Urinary bladder (tissue), 4 donors: ENCODE measurements around the gene CLMP. TPM values are rescaled to one million over a fixed set of nuclear protein-coding genes. Genes with fewer than 3 reads are reported as not detected.

Experiments used
- DNase-seq: peaks from one replicate; pipeline ENCODE4 v3.0.0-alpha.2; 2015; ENCODE audit errors: extremely low spot score
- H3K27ac ChIP-seq: one replicate; pipeline ENCODE4 v1.5.1; 2013; ENCODE audit warnings: low read depth, mild to moderate bottlenecking, moderate library complexity
- H3K36me3 ChIP-seq: one replicate; pipeline ENCODE4 v1.6.1; 2013; ENCODE audit warnings: mild to moderate bottlenecking, moderate library complexity; ENCODE audit not compliant: insufficient read depth
- H3K4me1 ChIP-seq: one replicate; pipeline ENCODE4 v1.6.1; 2013; ENCODE audit warnings: mild to moderate bottlenecking, moderate library complexity; ENCODE audit not compliant: insufficient read depth
- H3K4me3 ChIP-seq: one replicate; pipeline ENCODE4 v1.5.1; 2013; ENCODE audit warnings: low read depth, low read length
- WGBS: extraction: QIAGEN DNeasy Blood & Tissue Kit; methylation state at CpG from one replicate; pipeline ENCODE4 v1.1.7; 2013; 5-methylcytosine and 5-hydroxymethylcytosine counted together
- polyA plus RNA-seq: library from polyadenylated mRNA; stranded (reverse); fragments of 200-250 nt; gene quantifications from one replicate; pipeline ENCODE4 v1.2.3, GENCODE V29; 2013
- small RNA-seq: library from RNA; depleted of rRNA; stranded (forward); fragments of <200 nt; gene quantifications from one replicate; pipeline ENCODE3, GENCODE V24; 2014
- total RNA-seq: library from RNA; depleted of rRNA; stranded (reverse); fragments of >200 nt; gene quantifications from one replicate; pipeline ENCODE4 v1.2.3, GENCODE V29; 2014
- donor health status: healthy with polysubstance abuse.
- donor health status: healthy.

Gene CLMP
- total and polyA plus RNA-seq, 2 donors: 41.0 to 46.0 TPM

GRCh38 chr11:123046473-123047259, 148.4 kb downstream of the CLMP start:
- Histone ChIP-seq H3K4me3 (no peak overlapping the region), H3K27ac (no peak overlapping the region), H3K4me1 (no peaks in the 10 kb centered on the region), H3K36me3 (no peaks in the 10 kb centered on the region)
- WGBS: 92% methylated on average over 5 of the region's 5 CpGs
- no peak for DNase-seq

- Histone ChIP-seq H3K27ac (no peak overlapping the region), H3K36me3 (no peaks in the 10 kb centered on the region), H3K4me1 (no peaks in the 10 kb centered on the region), H3K4me3 (no peak overlapping the region)
- DNase-seq: no peak
- WGBS: 96% methylated on average over 1 of the region's 1 CpG
Observed at GRCh38 chr11:123045101-123045500, 149.9 kb downstream of the CLMP start.

- WGBS: 96% methylated on average over 10 of the region's 10 CpGs
Observed at GRCh38 chr11:123041185-123041584, 153.9 kb downstream of the CLMP start.

GRCh38 chr11:123040111-123040432, 155.0 kb downstream of the CLMP start:
- H3K36me3 ChIP-seq: no peaks in the 10 kb centered on the region
- WGBS: 58% methylated on average over 11 of the region's 11 CpGs
- DNase-seq: no peak
- no peak overlapping the region for H3K27ac ChIP-seq
- no peaks in the 10 kb centered on the region for H3K4me1 ChIP-seq
- no peak overlapping the region for H3K4me3 ChIP-seq

More at GRCh38 chr11:123041185-123041584, 153.9 kb downstream of the CLMP start:
- DNase-seq: no peak
- Histone ChIP-seq H3K27ac (no peak overlapping the region), H3K4me3 (no peak overlapping the region), H3K36me3 (no peaks in the 10 kb centered on the region), H3K4me1 (no peaks in the 10 kb centered on the region)

GRCh38 chr11:123035831-123036230, 159.2 kb downstream of the CLMP start:
- H3K27ac ChIP-seq: no peak overlapping the region
- WGBS: 89% methylated on average over 10 of the region's 10 CpGs
- no peak overlapping the region for H3K4me3 ChIP-seq
- no peaks in the 10 kb centered on the region for H3K4me1 ChIP-seq
- H3K36me3 ChIP-seq: no peaks in the 10 kb centered on the region
- no peak for DNase-seq

GRCh38 chr11:123034597-123034996, 160.5 kb downstream of the CLMP start:
- H3K27ac ChIP-seq: no peak overlapping the region
- 80% methylated on average over 6 of the region's 6 CpGs for WGBS
- no peak for DNase-seq
- no peaks in the 10 kb centered on the region for H3K4me1 ChIP-seq
- no peaks in the 10 kb centered on the region for H3K36me3 ChIP-seq
- no peak overlapping the region for H3K4me3 ChIP-seq

- Histone ChIP-seq H3K36me3 (no peaks in the 10 kb centered on the region), H3K27ac (no peak overlapping the region), H3K4me3 (no peak overlapping the region), H3K4me1 (no peaks in the 10 kb centered on the region)
- 42% methylated on average over 10 of the region's 10 CpGs for WGBS
- DNase-seq: no peak
Observed at GRCh38 chr11:123033895-123034294, 161.2 kb downstream of the CLMP start.

GRCh38 chr11:123030517-123030916, 164.5 kb downstream of the CLMP start:
- no peaks in the 10 kb centered on the region for H3K36me3 ChIP-seq
- no peak for DNase-seq
- H3K27ac ChIP-seq: no peak overlapping the region
- no peak overlapping the region for H3K4me3 ChIP-seq
- WGBS: 66% methylated on average over 4 of the region's 4 CpGs
- no peaks in the 10 kb centered on the region for H3K4me1 ChIP-seq

- DNase-seq: no peak
- Histone ChIP-seq H3K4me1 (no peaks in the 10 kb centered on the region), H3K27ac (no peak overlapping the region), H3K36me3 (no peaks in the 10 kb centered on the region), H3K4me3 (no peak overlapping the region)
- 47% methylated on average over 2 of the region's 2 CpGs for WGBS
Observed at GRCh38 chr11:123020968-123021367, 174.1 kb downstream of the CLMP start.

Small RNAs within 50 kb of the gene (small RNA-seq; reads per million reads assigned to genes)
- gene RPL31P47: not detected
- gene SNORD14C: not detected
- gene SNORD14D: not detected
- gene SNORD14E: 130 reads per million, percentile 97 among the genes with 10 or more reads in this experiment

Other genes with a start within 250 kb of the CLMP start
- gene BSX, start 213.4 kb downstream of the CLMP start, total RNA-seq: not detected
- not detected for gene BSX, start 213.4 kb downstream of the CLMP start, polyA plus RNA-seq
- 1,836 TPM for gene HSPA8, start 133.1 kb downstream of the CLMP start, total RNA-seq
- 717 TPM for gene HSPA8, start 133.1 kb downstream of the CLMP start, polyA plus RNA-seq
- gene GRAMD1B, start 235.0 kb upstream of the CLMP start, total RNA-seq: 5.9 TPM
- 0.84 TPM for gene GRAMD1B, start 235.0 kb upstream of the CLMP start, polyA plus RNA-seq